NB4 (cell line): Measurements from ENCODE around the gene ATP5MK.

ENCODE experiments used
- CTCF ChIP-seq: IDR thresholded peaks from one replicate; pipeline ENCODE4 v1.5.1; 2012; ENCODE audit warnings: low read depth, low read length
- MAX ChIP-seq: IDR thresholded peaks from 2 replicates; pipeline ENCODE4 v1.6.1; 2011; ENCODE audit warnings: low read depth, low read length
- MYC ChIP-seq: IDR thresholded peaks from 2 replicates; pipeline ENCODE4 v1.6.1; 2011; ENCODE audit warnings: low read depth, low read length
- POLR2A ChIP-seq: IDR thresholded peaks from 2 replicates; pipeline ENCODE4 v1.6.1; 2011; ENCODE audit warnings: mild to moderate bottlenecking; ENCODE audit not compliant: insufficient read length; ENCODE audit errors: extremely low read depth

GRCh38 chr10:103382769-103383168 lies 13.5 kb downstream of the ATP5MK start:
- TF ChIP-seq CTCF: no peak
- no peak for TF ChIP-seq POLR2A
- no peak for TF ChIP-seq MYC
- no peak for TF ChIP-seq MAX
